T-cell (primary cell): Measurements from ENCODE around the gene KRT26. TPM values are rescaled to one million over a fixed set of nuclear protein-coding genes. Genes with fewer than 3 reads are reported as not detected.

Experiments
- ATAC-seq, 4 experiments: fragments of 200-7000 bp in 3 of 4; fragments of 150-1000 bp in 1 of 4; cut with Tn5 transposase; replicated peaks in 1 of 4; 1 replicate in 3 of 4; 2 replicates in 1 of 4; pipeline ENCODE4 v1.10.0; 2021; ENCODE audit warnings: moderate library complexity in 3 of 4, mild to moderate bottlenecking in 2 of 4, moderate number of reproducible peaks in 1 of 4
- CTCF ChIA-PET, 2 donors: fragments of 300-600 bp; sonication (Branson Sonifier 250); formaldehyde crosslinking; loops; one replicate each; lab custom pipeline; 2022; ENCODE audit warnings: antibody characterized with exemption in 2 of 2; lab: Charles Lee
- POLR2A ChIA-PET, 2 donors: fragments of 300-600 bp; sonication (Branson Sonifier 250); formaldehyde crosslinking; loops; one replicate each; lab custom pipeline; 2022; ENCODE audit warnings: antibody characterized with exemption in 2 of 2; lab: Charles Lee
- DNase-seq, 35 experiments: peaks; one replicate each; pipeline versions ENCODE4 v3.0.0 to v3.0.0-alpha.2; 2013 to 2023
- H3K27ac ChIP-seq: one replicate; pipeline ENCODE4 v1.5.1; 2013; ENCODE audit warnings: low read length
- H3K27me3 ChIP-seq, 2 experiments: replicated peaks in 1 of 2; 1 replicate in 1 of 2; 2 replicates in 1 of 2; pipeline versions ENCODE4 v1.6.1 to v1.7.0; 2013; ENCODE audit warnings: low read length in 1 of 2, mixed read lengths in 1 of 2; ENCODE audit not compliant: control insufficient read depth in 2 of 2, insufficient read depth in 2 of 2; ENCODE audit errors: extremely low read depth in 1 of 2
- H3K36me3 ChIP-seq, 2 donors: 1 replicate in 1 of 2; 2 replicates in 1 of 2; pipeline versions ENCODE4 v1.6.1 to v1.7.0; 2013; ENCODE audit warnings: low read length in 1 of 2; ENCODE audit not compliant: control insufficient read depth in 2 of 2, insufficient read depth in 1 of 2; ENCODE audit errors: extremely low read depth in 1 of 2
- H3K4me1 ChIP-seq, 2 experiments: 1 replicate in 1 of 2; 2 replicates in 1 of 2; pipeline versions ENCODE4 v1.6.1 to v1.7.0; 2013; ENCODE audit warnings: low read length in 2 of 2, mixed read lengths in 1 of 2; ENCODE audit not compliant: insufficient read depth in 2 of 2, control insufficient read depth in 1 of 2; ENCODE audit errors: extremely low read depth in 1 of 2
- H3K4me3 ChIP-seq, 2 donors: 1 replicate in 1 of 2; 2 replicates in 1 of 2; pipeline versions ENCODE4 v1.5.1 to v1.7.0; 2013; ENCODE audit warnings: mild to moderate bottlenecking in 2 of 2, low read length in 1 of 2, moderate library complexity in 1 of 2; ENCODE audit not compliant: control insufficient read depth in 1 of 2; ENCODE audit errors: extremely low read depth in 1 of 2
- H3K9me3 ChIP-seq: 2 replicates; pipeline ENCODE4 v1.7.0; 2013
- H3K27ac Mint-ChIP-seq, 2 donors: one replicate each; pipeline ENCODE4 v1.8.0; 2020 to 2021; ENCODE audit warnings: mild to moderate bottlenecking in 2 of 2, mixed read lengths in 2 of 2
- H3K27me3 Mint-ChIP-seq, 2 donors: one replicate each; pipeline ENCODE4 v1.8.0; 2021 to 2022; ENCODE audit warnings: mixed read lengths in 2 of 2
- H3K36me3 Mint-ChIP-seq: one replicate; pipeline ENCODE4 v1.8.0; 2021; ENCODE audit warnings: mixed read lengths
- H3K4me1 Mint-ChIP-seq, 3 donors: one replicate each; pipeline ENCODE4 v1.8.0; 2020 to 2022; ENCODE audit warnings: mixed read lengths in 3 of 3, mild to moderate bottlenecking in 1 of 3
- H3K4me3 Mint-ChIP-seq, 3 donors: one replicate each; pipeline ENCODE4 v1.8.0; 2020 to 2022; ENCODE audit warnings: mild to moderate bottlenecking in 3 of 3, mixed read lengths in 3 of 3, moderate library complexity in 3 of 3
- H3K9me3 Mint-ChIP-seq, 3 donors: one replicate each; pipeline ENCODE4 v1.8.0; 2020 to 2022; ENCODE audit warnings: mixed read lengths in 3 of 3
- WGBS: methylation state at CpG from one replicate; pipeline ENCODE4 v1.1.5; 2013; ENCODE audit warnings: missing lambda C conversion rate; ENCODE audit not compliant: insufficient coverage; 5-methylcytosine and 5-hydroxymethylcytosine counted together
- total RNA-seq, 35 experiments: library from RNA in 6 of 35; stranded (reverse) in 6 of 35; fragments of 120-200 nt in 1 of 35; gene quantifications; one replicate each; pipeline versions ENCODE4 v1.2.1 to v1.2.4 and lab custom pipeline; 2013 to 2026

Gene KRT26
- total RNA-seq, 5 donors from 2014 or later (not counting 1 experiment from before 2014, with no cell fraction given): not detected

- ATAC-seq (no peak), DNase-seq (no peak)
- H3K27me3 Mint-ChIP-seq: peaks cover 65 to 74% of the 10 kb centered on the region in 2 donors
- H3K4me1 Mint-ChIP-seq: peaks cover 0 to 8% (median 2%) of the 10 kb centered on the region in 3 donors
- Histone ChIP-seq H3K4me1 (peaks cover 0 to 4% of the 10 kb centered on the region in 2 experiments), H3K27me3 (peaks cover 17 to 30% of the 10 kb centered on the region in 2 experiments), H3K9me3 (no peaks in the 10 kb centered on the region), H3K36me3 (no peaks in the 10 kb centered on the region), H3K27ac (no peak overlapping the region), H3K4me3 (no peak overlapping the region)
- no peak overlapping the region for H3K27ac Mint-ChIP-seq
- H3K4me3 Mint-ChIP-seq: no peak overlapping the region
- 66% methylated on average over 5 of the region's 7 CpGs for WGBS
- H3K36me3 Mint-ChIP-seq: no peaks in the 10 kb centered on the region
- ChIA-PET POLR2A (no interaction called here), CTCF (interaction anchor here in 1 of 2 donors (0.5 kb wide), 1 partner anchor 297 kb away, joined by 6 read pairs; no protein-coding TSS in a partner anchor)
- H3K9me3 Mint-ChIP-seq: no peaks in the 10 kb centered on the region
Observed at GRCh38 chr17:40777459-40777858, 5.5 kb upstream of the KRT26 start.

GRCh38 chr17:40775945-40776344 lies 3.9 kb upstream of the KRT26 start:
- Histone ChIP-seq H3K9me3 (no peaks in the 10 kb centered on the region), H3K36me3 (no peaks in the 10 kb centered on the region), H3K4me1 (peaks cover 0 to 4% of the 10 kb centered on the region in 2 experiments), H3K27me3 (peaks cover 17 to 29% of the 10 kb centered on the region in 2 experiments), H3K27ac (no peak overlapping the region), H3K4me3 (no peak overlapping the region)
- no peak for ATAC-seq
- peaks cover 68 to 76% of the 10 kb centered on the region in 2 donors for H3K27me3 Mint-ChIP-seq
- ChIA-PET POLR2A (no interaction called here), CTCF (no interaction called here)
- no peaks in the 10 kb centered on the region for H3K36me3 Mint-ChIP-seq
- H3K4me1 Mint-ChIP-seq: peaks cover 0 to 8% (median 2%) of the 10 kb centered on the region in 3 donors
- WGBS: 100% methylated on average over 1 of the region's 4 CpGs
- H3K27ac Mint-ChIP-seq: no peak overlapping the region
- DNase-seq: no peak
- H3K9me3 Mint-ChIP-seq: no peaks in the 10 kb centered on the region
- no peak overlapping the region for H3K4me3 Mint-ChIP-seq

GRCh38 chr17:40765657-40766056 lies 6.3 kb downstream of the KRT26 start:
- peaks cover 9 to 18% (median 18%) of the 10 kb centered on the region in 3 donors for H3K9me3 Mint-ChIP-seq
- no peak overlapping the region for H3K27ac Mint-ChIP-seq
- no CpG with 5 or more reads among the region's 2 CpGs for WGBS

GRCh38 chr17:40763752-40764151 lies 8.2 kb downstream of the KRT26 start:
- ChIA-PET CTCF (interaction anchor here in 1 of 2 donors (0.5 kb wide), 1 partner anchor 1926 kb away, joined by 4 read pairs; no protein-coding TSS in a partner anchor), POLR2A (no interaction called here)
- Mint-ChIP-seq H3K4me1 (no peaks in the 10 kb centered on the region), H3K27me3 (peaks cover 22 to 39% of the 10 kb centered on the region in 2 donors), H3K27ac (no peak overlapping the region), H3K4me3 (no peak overlapping the region), H3K36me3 (peaks cover 10% of the 10 kb centered on the region), H3K9me3 (peaks cover 20 to 37% (median 33%) of the 10 kb centered on the region in 3 donors)
- H3K9me3 ChIP-seq: peaks cover 17% of the 10 kb centered on the region
- H3K36me3 ChIP-seq: no peaks in the 10 kb centered on the region
- no peak overlapping the region for H3K4me3 ChIP-seq
- H3K4me1 ChIP-seq: no peaks in the 10 kb centered on the region
- no peak overlapping the region for H3K27ac ChIP-seq
- no CpG with 5 or more reads among the region's 1 CpG for WGBS
- no peak for ATAC-seq
- no peak for DNase-seq
- H3K27me3 ChIP-seq: peaks cover 2 to 10% of the 10 kb centered on the region in 2 experiments

More at GRCh38 chr17:40765657-40766056, 6.3 kb downstream of the KRT26 start:
- no peak overlapping the region for H3K4me3 Mint-ChIP-seq
- Histone ChIP-seq H3K9me3 (peaks cover 7% of the 10 kb centered on the region), H3K4me1 (no peaks in the 10 kb centered on the region), H3K27me3 (peaks cover 2 to 16% of the 10 kb centered on the region in 2 experiments), H3K4me3 (no peak overlapping the region), H3K27ac (no peak overlapping the region), H3K36me3 (no peaks in the 10 kb centered on the region)
- CTCF ChIA-PET: no interaction called here
- ATAC-seq: no peak
- POLR2A ChIA-PET: no interaction called here
- peaks cover 22 to 39% of the 10 kb centered on the region in 2 donors for H3K27me3 Mint-ChIP-seq
- H3K4me1 Mint-ChIP-seq: no peaks in the 10 kb centered on the region
- DNase-seq: no peak
- H3K36me3 Mint-ChIP-seq: peaks cover 3% of the 10 kb centered on the region

GRCh38 chr17:40760105-40761016 lies 11.6 kb downstream of the KRT26 start:
- peaks cover 17% of the 10 kb centered on the region for H3K9me3 ChIP-seq
- no peak overlapping the region for H3K27ac ChIP-seq
- WGBS: no CpG with 5 or more reads among the region's 1 CpG
- ChIA-PET POLR2A (interaction anchor here in 1 of 2 donors (0.6 to 0.7 kb wide), 2 partner anchors 11 to 73 kb away, joined by 3 read pairs; no protein-coding TSS in a partner anchor), CTCF (interaction anchor here in 1 of 2 donors (0.5 to 0.9 kb wide), 2 partner anchors 17 to 279 kb away, joined by 3 to 4 read pairs; no protein-coding TSS in a partner anchor)
- DNase-seq (no peak), ATAC-seq (no peak)
- H3K36me3 Mint-ChIP-seq: peaks cover 7% of the 10 kb centered on the region
- H3K4me3 Mint-ChIP-seq: no peak overlapping the region
- H3K4me1 Mint-ChIP-seq: no peaks in the 10 kb centered on the region
- H3K27ac Mint-ChIP-seq: no peak overlapping the region
- H3K27me3 ChIP-seq: peaks cover 0 to 14% of the 10 kb centered on the region in 2 experiments
- peaks cover 26 to 45% of the 10 kb centered on the region in 2 donors for H3K27me3 Mint-ChIP-seq
- H3K4me3 ChIP-seq: no peak overlapping the region
- no peaks in the 10 kb centered on the region for H3K36me3 ChIP-seq
- H3K4me1 ChIP-seq: no peaks in the 10 kb centered on the region
- peaks cover 20 to 49% (median 40%) of the 10 kb centered on the region in 3 donors for H3K9me3 Mint-ChIP-seq

DNA sequence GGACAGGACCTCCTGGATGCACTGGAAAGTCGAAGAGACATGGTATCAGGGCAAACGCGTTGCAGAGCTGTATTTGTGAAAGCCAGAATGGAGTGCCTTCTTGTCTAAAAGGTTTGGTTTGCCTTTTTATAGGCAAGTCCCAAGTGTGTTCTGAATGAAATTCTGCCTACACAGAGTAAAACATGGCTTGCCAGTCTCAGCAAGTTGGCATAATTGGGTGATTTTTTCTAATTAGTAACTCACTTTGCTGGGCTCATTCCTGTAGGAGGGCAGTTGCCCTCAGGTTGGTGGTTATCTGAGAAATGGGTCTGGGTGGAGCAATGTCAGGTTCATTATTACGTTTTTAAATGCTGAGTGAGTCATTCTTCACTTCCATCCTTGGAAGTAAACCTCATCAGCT lies 16.8 kb downstream of the KRT26 start, which contains the start of gene KRT25:
KRT25 (minus strand) TSS at position 101 of the 400 bp plus-strand sequence; CDS start at position 41, 60 bp downstream.
- Histone ChIP-seq H3K4me1 (no peaks in the 10 kb centered on the region), H3K27ac (no peak within 1 kb of the TSS), H3K36me3 (no peaks in the 10 kb centered on the region), H3K9me3 (peaks cover 10% of the 10 kb centered on the region), H3K27me3 (peaks cover 4 to 10% of the 10 kb centered on the region in 2 experiments), H3K4me3 (no peak within 1 kb of the TSS)
- Mint-ChIP-seq H3K36me3 (peaks cover 7% of the 10 kb centered on the region), H3K27ac (no peak within 1 kb of the TSS), H3K4me1 (no peaks in the 10 kb centered on the region), H3K27me3 (peaks cover 37% of the 10 kb centered on the region in 2 donors), H3K9me3 (peaks cover 7 to 27% (median 19%) of the 10 kb centered on the region in 3 donors), H3K4me3 (no peak within 1 kb of the TSS)
- no peak for DNase-seq
- ChIA-PET POLR2A (interaction anchor here in 1 of 2 donors (0.6 kb wide), 1 partner anchor 785 kb away, joined by 3 read pairs; no protein-coding TSS in a partner anchor), CTCF (no interaction called here)
- no peak for ATAC-seq
- 91% methylated on average over 3 of the region's 4 CpGs for WGBS
